ENCODE measurements around the gene SORCS3. TPM values are rescaled to one million over a fixed set of nuclear protein-coding genes. Genes with fewer than 3 reads are reported as not detected.

SORCS3 gene
- total RNA-seq, 2 donors from 2014 or later, result not detected

GRCh38 chr10:104612571-104613205 is 28.4 kb upstream of the SORCS3 start:
- Histone ChIP-seq H3K36me3 (replicated peaks in 1 of 2; ENCODE audit: insufficient read depth in 1 of 2, low read depth in 2 of 2) (no peaks in the 10 kb centered on the region), H3K4me1 (no peaks in the 10 kb centered on the region), H3K9me3 (no peaks in the 10 kb centered on the region), H3K4me3 (no peak overlapping the region), H3K27ac (no peak overlapping the region), H3K27me3 (no peaks in the 10 kb centered on the region)
- DNase-seq, result no peak
- WGBS, 2 donors, result 31 to 42% methylated on average over 6 of the region's 6 CpGs
- intact Hi-C loops (cut with DNase I), result no loop called here
- ATAC-seq, result no peak
- TF ChIP-seq POLR2A (IDR thresholded peaks at IDR 0.05) (no peak), CTCF (IDR thresholded peaks at IDR 0.05) (no peak)

- 62 to 71% methylated on average over 2 of the region's 2 CpGs for WGBS, 2 donors
- Histone ChIP-seq H3K27ac (no peak overlapping the region), H3K36me3 (replicated peaks in 1 of 2; ENCODE audit: insufficient read depth in 1 of 2, low read depth in 2 of 2) (no peaks in the 10 kb centered on the region), H3K4me1 (no peaks in the 10 kb centered on the region), H3K27me3 (no peaks in the 10 kb centered on the region), H3K4me3 (no peak overlapping the region), H3K9me3 (no peaks in the 10 kb centered on the region)
- ATAC-seq (no peak), DNase-seq (no peak)
- intact Hi-C loops (cut with DNase I), result no loop called here
- TF ChIP-seq POLR2A (IDR thresholded peaks at IDR 0.05), result no peak
- no peak for TF ChIP-seq CTCF (IDR thresholded peaks at IDR 0.05)
Observed at GRCh38 chr10:104613406-104613805, 27.7 kb upstream of the SORCS3 start.

GRCh38 chr10:104614245-104614831 is 26.8 kb upstream of the SORCS3 start:
- Histone ChIP-seq H3K4me3 (no peak overlapping the region), H3K4me1 (no peaks in the 10 kb centered on the region), H3K9me3 (no peaks in the 10 kb centered on the region), H3K27ac (no peak overlapping the region), H3K36me3 (replicated peaks in 1 of 2; ENCODE audit: insufficient read depth in 1 of 2, low read depth in 2 of 2) (no peaks in the 10 kb centered on the region), H3K27me3 (no peaks in the 10 kb centered on the region)
- intact Hi-C loops (cut with DNase I), result no loop called here
- ATAC-seq (no peak), DNase-seq (peak in 1 of 4 donors; percentile 26)
- WGBS, 2 donors, result 64 to 70% methylated on average over 6 of the region's 6 CpGs
- TF ChIP-seq POLR2A (IDR thresholded peaks at IDR 0.05), result no peak
- peak in 2 of 7 experiments; percentile 14 to 18 for TF ChIP-seq CTCF (IDR thresholded peaks at IDR 0.05)

GRCh38 chr10:104615136-104615535 is 26.0 kb upstream of the SORCS3 start:
- Histone ChIP-seq H3K27ac (no peak overlapping the region), H3K4me3 (no peak overlapping the region), H3K4me1 (no peaks in the 10 kb centered on the region), H3K27me3 (no peaks in the 10 kb centered on the region), H3K9me3 (no peaks in the 10 kb centered on the region), H3K36me3 (replicated peaks in 1 of 2; ENCODE audit: insufficient read depth in 1 of 2, low read depth in 2 of 2) (no peaks in the 10 kb centered on the region)
- 60 to 65% methylated on average over 2 of the region's 2 CpGs for WGBS, 2 donors
- DNase-seq (no peak), ATAC-seq (no peak)
- TF ChIP-seq POLR2A (IDR thresholded peaks at IDR 0.05) (no peak), CTCF (IDR thresholded peaks at IDR 0.05) (no peak)
- intact Hi-C loops (cut with DNase I), result no loop called here

- TF ChIP-seq POLR2A (IDR thresholded peaks at IDR 0.05), result no peak
- TF ChIP-seq CTCF (IDR thresholded peaks at IDR 0.05), result no peak
Observed at GRCh38 chr10:104617831-104618230, 23.3 kb upstream of the SORCS3 start.

More at GRCh38 chr10:104617831-104618230, 23.3 kb upstream of the SORCS3 start:
- H3K9me3 ChIP-seq, result no peaks in the 10 kb centered on the region
- no peaks in the 10 kb centered on the region for H3K36me3 ChIP-seq (replicated peaks in 1 of 2; ENCODE audit: insufficient read depth in 1 of 2, low read depth in 2 of 2)
- H3K27ac ChIP-seq, result no peak overlapping the region
- no peaks in the 10 kb centered on the region for H3K4me1 ChIP-seq
- intact Hi-C loops (cut with DNase I), result no loop called here
- no peak for DNase-seq
- 59 to 61% methylated on average over 2 of the region's 2 CpGs for WGBS, 2 donors
- H3K4me3 ChIP-seq, result no peak overlapping the region
- no peaks in the 10 kb centered on the region for H3K27me3 ChIP-seq
- ATAC-seq, result no peak

Data from body of pancreas (tissue), 4 donors.